Measurements from ENCODE around the gene CIAO1. TPM values are rescaled to one million over a fixed set of nuclear protein-coding genes. Genes with fewer than 3 reads are reported as not detected.

CIAO1 gene
- total RNA-seq, 3 donors from 2014 or later (not counting 1 experiment from before 2014, with no cell fraction given) = 74.9 to 109 (median 106) TPM

DNA sequence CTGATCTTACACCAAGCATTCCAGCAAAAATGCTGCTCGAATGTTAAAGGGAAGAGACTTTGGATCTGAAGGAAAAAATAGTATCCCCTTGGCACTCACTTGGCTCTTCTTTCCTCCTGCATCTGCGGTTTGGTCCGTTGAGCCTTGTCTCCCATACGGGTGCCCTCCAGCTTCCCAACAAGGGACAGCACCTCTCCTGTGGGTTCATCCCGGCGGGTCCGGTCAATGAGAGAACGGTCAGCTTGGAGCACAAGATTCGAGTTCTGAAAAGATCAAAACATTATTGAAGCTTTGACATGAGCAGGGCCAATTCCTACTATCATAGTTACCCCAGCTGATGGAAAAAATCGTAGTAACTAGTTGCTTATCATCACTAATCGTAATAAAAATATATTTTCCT is 38.6 kb downstream of the CIAO1 start:
- TF ChIP-seq, protein P1, sequence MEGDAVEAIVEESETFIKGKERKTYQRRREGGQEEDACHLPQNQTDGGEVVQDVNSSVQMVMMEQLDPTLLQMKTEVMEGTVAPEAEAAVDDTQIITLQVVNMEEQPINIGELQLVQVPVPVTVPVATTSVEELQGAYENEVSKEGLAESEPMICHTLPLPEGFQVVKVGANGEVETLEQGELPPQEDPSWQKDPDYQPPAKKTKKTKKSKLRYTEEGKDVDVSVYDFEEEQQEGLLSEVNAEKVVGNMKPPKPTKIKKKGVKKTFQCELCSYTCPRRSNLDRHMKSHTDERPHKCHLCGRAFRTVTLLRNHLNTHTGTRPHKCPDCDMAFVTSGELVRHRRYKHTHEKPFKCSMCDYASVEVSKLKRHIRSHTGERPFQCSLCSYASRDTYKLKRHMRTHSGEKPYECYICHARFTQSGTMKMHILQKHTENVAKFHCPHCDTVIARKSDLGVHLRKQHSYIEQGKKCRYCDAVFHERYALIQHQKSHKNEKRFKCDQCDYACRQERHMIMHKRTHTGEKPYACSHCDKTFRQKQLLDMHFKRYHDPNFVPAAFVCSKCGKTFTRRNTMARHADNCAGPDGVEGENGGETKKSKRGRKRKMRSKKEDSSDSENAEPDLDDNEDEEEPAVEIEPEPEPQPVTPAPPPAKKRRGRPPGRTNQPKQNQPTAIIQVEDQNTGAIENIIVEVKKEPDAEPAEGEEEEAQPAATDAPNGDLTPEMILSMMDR (IDR thresholded peaks at IDR 0.05) = no peak
- H3K4me3 Mint-ChIP-seq = peak overlapping the region; percentile 98
- DNase-seq (no peak), ATAC-seq (no peak)
- H3K27me3 Mint-ChIP-seq (ENCODE audit: low read depth in 2 of 2) = no peaks in the 10 kb centered on the region
- Histone ChIP-seq H3K4me1 (ENCODE audit: control insufficient read depth, insufficient read depth, low read length) (peaks cover 24% of the 10 kb centered on the region), H3K27me3 (ENCODE audit: control insufficient read depth, insufficient read depth, low read length) (no peaks in the 10 kb centered on the region), H3K36me3 (ENCODE audit: control insufficient read depth, insufficient read depth, low read length) (peaks cover 49% of the 10 kb centered on the region), H3K27ac (ENCODE audit: low read length) (peak overlapping the region; percentile 94), H3K4me3 (ENCODE audit: low read length) (peak overlapping the region; percentile 91), H3K9me3 (ENCODE audit: control insufficient read depth, insufficient read depth, low read length) (no peaks in the 10 kb centered on the region)
- intact Hi-C loops (cut with micrococcal nuclease) = loop anchor here (1.0 to 5.0 kb wide), 4 partner anchors 16 to 233 kb away; partner anchors contain the start of genes CIAO1 and DUSP2
- H3K36me3 Mint-ChIP-seq = peaks cover 22% of the 10 kb centered on the region
- H3K9me3 Mint-ChIP-seq = no peaks in the 10 kb centered on the region
- 84% methylated on average over 9 of the region's 11 CpGs for WGBS (ENCODE audit: insufficient coverage)
- H3K27ac Mint-ChIP-seq = peak overlapping the region; percentile 97 to 99
- H3K4me1 Mint-ChIP-seq = peaks cover 56 to 60% of the 10 kb centered on the region in 2 donors

DNA sequence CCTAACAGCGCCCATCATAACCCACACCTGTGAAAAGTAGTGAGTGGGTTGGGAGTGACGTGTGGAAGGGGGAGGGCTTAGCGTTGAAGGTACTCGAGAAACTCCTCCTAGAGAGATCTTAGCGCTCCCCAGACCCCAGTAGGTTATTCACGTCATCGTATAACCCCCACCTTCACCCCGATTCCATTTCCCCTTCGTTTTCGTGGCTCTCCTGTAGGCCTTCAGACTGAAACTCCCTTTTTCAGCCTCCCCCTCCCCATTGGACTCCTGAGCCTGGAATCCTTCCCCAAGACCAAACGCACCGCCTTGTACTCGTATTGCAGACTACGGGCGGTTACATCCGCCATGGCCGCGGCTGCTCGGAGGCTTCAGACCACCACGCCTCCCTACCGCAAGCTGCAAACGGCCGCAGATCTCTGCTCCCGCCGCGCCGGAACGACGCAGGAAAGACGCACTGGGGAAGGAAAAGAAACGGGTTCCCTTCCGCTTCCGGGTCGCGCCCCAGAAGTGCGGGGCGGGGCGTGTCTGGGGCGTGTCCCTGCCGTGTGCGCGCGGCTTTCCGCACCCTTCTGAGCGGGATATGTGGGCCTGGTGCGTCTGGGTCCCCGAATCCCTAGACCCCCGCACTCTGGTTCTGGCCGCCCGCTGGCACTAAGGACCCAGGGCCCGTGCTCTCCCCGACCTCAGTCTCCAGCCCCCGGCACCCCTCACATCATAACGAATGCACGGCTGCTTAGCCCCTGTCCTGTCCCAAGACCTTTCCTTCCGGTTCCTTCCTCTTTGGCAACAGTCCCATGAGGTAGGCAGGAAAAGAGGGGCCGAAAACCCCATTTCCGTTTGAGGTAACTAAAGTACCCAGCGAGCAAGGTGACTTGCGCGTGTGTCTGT is 39.3 kb downstream of the CIAO1 start, which contains the start of gene SNRNP200:
SNRNP200 (minus strand) TSS at position 456 of the 888 bp plus-strand sequence; CDS start at position 347, 109 bp downstream.
- Mint-ChIP-seq H3K27me3 (ENCODE audit: low read depth in 2 of 2) (no peaks in the 10 kb centered on the region), H3K4me1 (peaks cover 55 to 56% of the 10 kb centered on the region in 2 donors), H3K27ac (peak within 1 kb of the TSS; percentile 97 to 99), H3K36me3 (peaks cover 22% of the 10 kb centered on the region), H3K4me3 (peak within 1 kb of the TSS; percentile 98), H3K9me3 (no peaks in the 10 kb centered on the region)
- WGBS (ENCODE audit: insufficient coverage) = under 1% methylated on average over 58 of the region's 61 CpGs
- DNase-seq (peak; percentile 83 to 96), ATAC-seq (peak; percentile 90 to 95 (median 90))
- H3K4me1 ChIP-seq (ENCODE audit: control insufficient read depth, insufficient read depth, low read length) = peaks cover 24% of the 10 kb centered on the region
- TF ChIP-seq, protein P1 (IDR thresholded peaks at IDR 0.05) = no peak
- H3K27me3 ChIP-seq (ENCODE audit: control insufficient read depth, insufficient read depth, low read length) = no peaks in the 10 kb centered on the region
- intact Hi-C loops (cut with micrococcal nuclease) = loop anchor here (1.0 to 5.0 kb wide), 4 partner anchors 15 to 232 kb away; partner anchors contain the start of genes CIAO1 and DUSP2
- peak within 1 kb of the TSS; percentile 91 for H3K4me3 ChIP-seq (ENCODE audit: low read length)
- H3K9me3 ChIP-seq (ENCODE audit: control insufficient read depth, insufficient read depth, low read length) = no peaks in the 10 kb centered on the region
- H3K27ac ChIP-seq (ENCODE audit: low read length) = peak within 1 kb of the TSS; percentile 94
- H3K36me3 ChIP-seq (ENCODE audit: control insufficient read depth, insufficient read depth, low read length) = peaks cover 42% of the 10 kb centered on the region

- no peaks in the 10 kb centered on the region for H3K9me3 ChIP-seq (ENCODE audit: control insufficient read depth, insufficient read depth, low read length)
- TF ChIP-seq, protein P1 (IDR thresholded peaks at IDR 0.05) = no peak
- H3K4me3 Mint-ChIP-seq = peak overlapping the region; percentile 98
- peaks cover 53 to 54% of the 10 kb centered on the region in 2 donors for H3K4me1 Mint-ChIP-seq
- ATAC-seq (no peak), DNase-seq (no peak)
- peaks cover 18% of the 10 kb centered on the region for H3K36me3 Mint-ChIP-seq
- intact Hi-C loops (cut with micrococcal nuclease) = loop anchor here (1.0 to 5.0 kb wide), 4 partner anchors 15 to 231 kb away; partner anchors contain the start of genes CIAO1 and DUSP2
- no peaks in the 10 kb centered on the region for H3K9me3 Mint-ChIP-seq
- H3K27ac ChIP-seq (ENCODE audit: low read length) = peak overlapping the region; percentile 94
- H3K27me3 Mint-ChIP-seq (ENCODE audit: low read depth in 2 of 2) = no peaks in the 10 kb centered on the region
- peaks cover 37% of the 10 kb centered on the region for H3K36me3 ChIP-seq (ENCODE audit: control insufficient read depth, insufficient read depth, low read length)
- H3K4me3 ChIP-seq (ENCODE audit: low read length) = peak overlapping the region; percentile 91
- WGBS (ENCODE audit: insufficient coverage) = 22% methylated on average over 7 of the region's 9 CpGs
- peak overlapping the region; percentile 97 to 99 for H3K27ac Mint-ChIP-seq
- H3K4me1 ChIP-seq (ENCODE audit: control insufficient read depth, insufficient read depth, low read length) = peaks cover 24% of the 10 kb centered on the region
- no peaks in the 10 kb centered on the region for H3K27me3 ChIP-seq (ENCODE audit: control insufficient read depth, insufficient read depth, low read length)
These were observed 39.9 kb downstream of the CIAO1 start for GRCh38 chr2:96305979-96306308.

Measured in natural killer cell (primary cell).